Measurements from ENCODE around the gene CNKSR3.

DNA sequence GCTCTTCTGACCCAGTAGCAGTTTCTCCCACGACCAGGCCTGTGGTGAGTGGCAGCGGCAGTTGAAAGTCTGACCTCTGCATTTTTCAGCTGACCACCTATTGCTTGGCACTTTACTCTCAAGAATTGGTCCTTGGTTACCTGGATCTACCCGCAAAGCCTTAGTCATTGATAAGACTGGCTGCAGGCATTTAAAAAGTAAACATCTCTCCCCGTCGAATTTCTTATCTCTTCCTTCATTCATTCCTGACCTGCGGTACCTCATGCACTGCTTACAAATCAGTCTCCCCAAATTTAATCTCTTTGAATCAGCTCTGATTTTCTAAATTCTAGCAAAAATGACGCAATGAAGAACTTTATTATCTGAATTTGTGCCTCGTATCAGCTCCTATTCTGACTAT lies 127.7 kb downstream of the CNKSR3 start:
- TF ChIP-seq, protein P1, sequence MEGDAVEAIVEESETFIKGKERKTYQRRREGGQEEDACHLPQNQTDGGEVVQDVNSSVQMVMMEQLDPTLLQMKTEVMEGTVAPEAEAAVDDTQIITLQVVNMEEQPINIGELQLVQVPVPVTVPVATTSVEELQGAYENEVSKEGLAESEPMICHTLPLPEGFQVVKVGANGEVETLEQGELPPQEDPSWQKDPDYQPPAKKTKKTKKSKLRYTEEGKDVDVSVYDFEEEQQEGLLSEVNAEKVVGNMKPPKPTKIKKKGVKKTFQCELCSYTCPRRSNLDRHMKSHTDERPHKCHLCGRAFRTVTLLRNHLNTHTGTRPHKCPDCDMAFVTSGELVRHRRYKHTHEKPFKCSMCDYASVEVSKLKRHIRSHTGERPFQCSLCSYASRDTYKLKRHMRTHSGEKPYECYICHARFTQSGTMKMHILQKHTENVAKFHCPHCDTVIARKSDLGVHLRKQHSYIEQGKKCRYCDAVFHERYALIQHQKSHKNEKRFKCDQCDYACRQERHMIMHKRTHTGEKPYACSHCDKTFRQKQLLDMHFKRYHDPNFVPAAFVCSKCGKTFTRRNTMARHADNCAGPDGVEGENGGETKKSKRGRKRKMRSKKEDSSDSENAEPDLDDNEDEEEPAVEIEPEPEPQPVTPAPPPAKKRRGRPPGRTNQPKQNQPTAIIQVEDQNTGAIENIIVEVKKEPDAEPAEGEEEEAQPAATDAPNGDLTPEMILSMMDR (IDR thresholded peaks at IDR 0.05): no peak
- TF ChIP-seq POLR2A (IDR thresholded peaks at IDR 0.05): no peak

All from uterus (tissue), 2 donors.